GM18526 (cell line): ENCODE data around the gene FBLN1.

Experiments
- POLR2A ChIP-seq: IDR thresholded peaks from 3 replicates; pipeline ENCODE4 v1.6.1; 2011; ENCODE audit not compliant: insufficient read length; ENCODE audit errors: extremely low read depth

The FBLN1 gene

GRCh38 chr22:45475063-45475747 is 27.5 kb upstream of the FBLN1 start:
- no peak for TF ChIP-seq POLR2A

GRCh38 chr22:45475851-45476514 is 26.7 kb upstream of the FBLN1 start:
- TF ChIP-seq POLR2A: no peak

- no peak for TF ChIP-seq POLR2A
Observed at GRCh38 chr22:45476814-45477213, 25.9 kb upstream of the FBLN1 start.

- TF ChIP-seq POLR2A: no peak
Observed at GRCh38 chr22:45477366-45478107, 25.1 kb upstream of the FBLN1 start.

- no peak for TF ChIP-seq POLR2A
Observed at GRCh38 chr22:45478108-45478771, 24.4 kb upstream of the FBLN1 start.

- no peak for TF ChIP-seq POLR2A
Observed at GRCh38 chr22:45480717-45481116, 22.0 kb upstream of the FBLN1 start.

GRCh38 chr22:45481661-45482060 is 21.0 kb upstream of the FBLN1 start:
- TF ChIP-seq POLR2A: no peak

GRCh38 chr22:45482169-45482568 is 20.5 kb upstream of the FBLN1 start:
- no peak for TF ChIP-seq POLR2A

GRCh38 chr22:45483319-45483718 is 19.4 kb upstream of the FBLN1 start:
- no peak for TF ChIP-seq POLR2A

- no peak for TF ChIP-seq POLR2A
Observed at GRCh38 chr22:45483918-45484499, 18.7 kb upstream of the FBLN1 start.

- TF ChIP-seq POLR2A: no peak
Observed at GRCh38 chr22:45484742-45485141, 17.9 kb upstream of the FBLN1 start.

- no peak for TF ChIP-seq POLR2A
Observed at GRCh38 chr22:45485261-45485660, 17.4 kb upstream of the FBLN1 start.

- TF ChIP-seq POLR2A: no peak
Observed at GRCh38 chr22:45488764-45489370, 13.8 kb upstream of the FBLN1 start.

- no peak for TF ChIP-seq POLR2A
Observed at GRCh38 chr22:45490836-45491235, 11.8 kb upstream of the FBLN1 start.

GRCh38 chr22:45491841-45492240 is 10.8 kb upstream of the FBLN1 start:
- no peak for TF ChIP-seq POLR2A
